Smooth muscle cell (in vitro differentiated cells): ENCODE measurements around the gene JARID2. TPM values are rescaled to one million over a fixed set of nuclear protein-coding genes. Genes with fewer than 3 reads are reported as not detected.

Experiments used
- DNase-seq: peaks from one replicate; lab custom pipeline; 2025; ENCODE audit not compliant: unreplicated experiment; lab: John Stamatoyannopoulos, UW
- H2AFZ ChIP-seq: fragments of 200-600 bp; sonication (generic); 2 replicates; pipeline ENCODE4 v1.6.0; 2016; ENCODE audit warnings: antibody characterized with exemption, low read depth, mild to moderate bottlenecking
- H3F3A ChIP-seq: fragments of 200-600 bp; sonication (generic); 2 replicates; pipeline ENCODE4 v1.6.0; 2017; ENCODE audit warnings: antibody characterized with exemption, low read depth
- H3K27ac ChIP-seq: fragments of 200-600 bp; sonication (generic); 2 replicates; pipeline ENCODE4 v1.5.1; 2016; ENCODE audit warnings: low read depth, mild to moderate bottlenecking
- H3K27me3 ChIP-seq: fragments of 200-600 bp; sonication (generic); 2 replicates; pipeline ENCODE4 v1.6.1; 2016; ENCODE audit warnings: low read depth, mild to moderate bottlenecking
- H3K36me3 ChIP-seq: fragments of 200-600 bp; sonication (generic); 2 replicates; pipeline ENCODE4 v1.5.1; 2016; ENCODE audit warnings: low read depth
- H3K4me1 ChIP-seq: fragments of 200-600 bp; sonication (generic); 2 replicates; pipeline ENCODE4 v1.5.1; 2016; ENCODE audit warnings: low read depth
- H3K4me2 ChIP-seq: fragments of 200-600 bp; sonication (generic); 2 replicates; pipeline ENCODE4 v1.6.0; 2016; ENCODE audit warnings: mild to moderate bottlenecking
- H3K4me3 ChIP-seq: fragments of 200-600 bp; sonication (generic); 2 replicates; pipeline ENCODE4 v1.5.1; 2016; ENCODE audit warnings: mild to moderate bottlenecking
- H3K79me2 ChIP-seq: fragments of 200-600 bp; sonication (generic); 2 replicates; pipeline ENCODE4 v1.6.0; 2016; ENCODE audit warnings: low read depth, mild to moderate bottlenecking
- H3K9ac ChIP-seq: fragments of 200-600 bp; sonication (generic); 2 replicates; pipeline ENCODE4 v1.6.0; 2016; ENCODE audit warnings: low read depth
- H3K9me3 ChIP-seq: fragments of 200-600 bp; sonication (generic); replicated peaks from 2 replicates; pipeline ENCODE4 v1.5.1; 2016; ENCODE audit warnings: low read depth
- H4K20me1 ChIP-seq: fragments of 200-600 bp; sonication (generic); 2 replicates; pipeline ENCODE4 v1.6.0; 2016; ENCODE audit warnings: low read depth
- CTCF ChIP-seq: fragments of 200-600 bp; sonication (generic); IDR thresholded peaks from 2 replicates; pipeline ENCODE4 v1.5.1; 2017; ENCODE audit warnings: borderline replicate concordance, mild to moderate bottlenecking, antibody characterized with exemption; ENCODE audit not compliant: insufficient read depth, poor library complexity, severe bottlenecking
- WGBS: methylation state at CpG from one replicate; pipeline ENCODE4 v1.1.7; 2016; ENCODE audit warnings: low lambda C conversion rate; 5-methylcytosine and 5-hydroxymethylcytosine counted together
- polyA plus RNA-seq: library from polyadenylated mRNA; unstranded; fragments of >200 nt; fragmentation: Nextera tagmentation; extraction: Ambion mirVana; gene quantifications from 2 replicates; pipeline ENCODE4 v1.2.1, GENCODE V29; 2016
- total RNA-seq: library from RNA; depleted of rRNA; stranded (reverse); fragments of >200 nt; gene quantifications from 2 replicates; pipeline ENCODE4 v1.2.3, GENCODE V29; 2014

JARID2 gene
- total and polyA plus RNA-seq, 2 experiments from 2014 or later, result 5.2 to 10.2 TPM

- Histone ChIP-seq H3K27me3 (no peaks in the 10 kb centered on the region), H2AFZ (no peak overlapping the region), H3K9me3 (no peaks in the 10 kb centered on the region), H3K4me2 (no peak overlapping the region), H3K36me3 (no peaks in the 10 kb centered on the region), H3K79me2 (peaks cover 54% of the 10 kb centered on the region), H3K27ac (no peak overlapping the region), H3K4me1 (peaks cover 48% of the 10 kb centered on the region), H4K20me1 (peaks cover 99% of the 10 kb centered on the region), H3F3A (peaks cover 4% of the 10 kb centered on the region), H3K9ac (no peak overlapping the region), H3K4me3 (no peak overlapping the region)
- TF ChIP-seq CTCF, result no peak
- no peak for DNase-seq
- 69% methylated on average over 9 of the region's 9 CpGs for WGBS
Measured at GRCh38 chr6:15362274-15363160, 116.6 kb downstream of the JARID2 start.

- Histone ChIP-seq H3F3A (no peaks in the 10 kb centered on the region), H3K4me3 (no peak overlapping the region), H3K36me3 (no peaks in the 10 kb centered on the region), H3K79me2 (peaks cover 55% of the 10 kb centered on the region), H3K9ac (no peak overlapping the region), H3K4me2 (no peak overlapping the region), H3K27ac (no peak overlapping the region), H4K20me1 (peaks cover 99% of the 10 kb centered on the region), H3K9me3 (no peaks in the 10 kb centered on the region), H2AFZ (no peak overlapping the region), H3K4me1 (peaks cover 41% of the 10 kb centered on the region), H3K27me3 (no peaks in the 10 kb centered on the region)
- TF ChIP-seq CTCF, result no peak
- 88% methylated on average over 3 of the region's 3 CpGs for WGBS
- no peak for DNase-seq
Measured at GRCh38 chr6:15363164-15363522, 117.3 kb downstream of the JARID2 start.

GRCh38 chr6:15363523-15364400 is 117.9 kb downstream of the JARID2 start:
- TF ChIP-seq CTCF, result no peak
- Histone ChIP-seq H3K36me3 (no peaks in the 10 kb centered on the region), H3K9ac (no peak overlapping the region), H4K20me1 (peaks cover 99% of the 10 kb centered on the region), H3F3A (no peaks in the 10 kb centered on the region), H2AFZ (no peak overlapping the region), H3K4me1 (peaks cover 36% of the 10 kb centered on the region), H3K27me3 (no peaks in the 10 kb centered on the region), H3K27ac (peak overlapping the region; percentile 10), H3K79me2 (peaks cover 58% of the 10 kb centered on the region), H3K4me2 (no peak overlapping the region), H3K9me3 (no peaks in the 10 kb centered on the region), H3K4me3 (no peak overlapping the region)
- DNase-seq, result no peak
- WGBS, result 57% methylated on average over 9 of the region's 9 CpGs
